NCI-H2029 treated with DMSO at 0.1 percent for 48 hours (cell line): ENCODE measurements around the gene FBN2.

Source experiments
- DNase-seq: peaks from one replicate; lab custom pipeline; 2025; lab: John Stamatoyannopoulos, UW

Gene FBN2

GRCh38 chr5:128538000-128538249, at the start of gene FBN2:
Gene FBN2, minus strand, starts transcription at chr5:128538245. Its CDS starts 642 bp downstream, at chr5:128537603.
- DNase-seq, result no peak

- DNase-seq, result no peak
Observed at GRCh38 chr5:128587275-128587674, 49.2 kb upstream of the FBN2 start.

- no peak for DNase-seq
Observed at GRCh38 chr5:128586848-128587247, 48.8 kb upstream of the FBN2 start.

- DNase-seq, result no peak
Observed at GRCh38 chr5:128579639-128580038, 41.6 kb upstream of the FBN2 start.

GRCh38 chr5:128579093-128579492, 41.0 kb upstream of the FBN2 start:
- DNase-seq, result no peak

- no peak for DNase-seq
Observed at GRCh38 chr5:128574041-128574440, 36.0 kb upstream of the FBN2 start.

GRCh38 chr5:128572930-128573319, 34.9 kb upstream of the FBN2 start:
- no peak for DNase-seq

- no peak for DNase-seq
Observed at GRCh38 chr5:128572051-128572929, 34.2 kb upstream of the FBN2 start.

GRCh38 chr5:128566178-128566577, 28.1 kb upstream of the FBN2 start:
- DNase-seq, result no peak

GRCh38 chr5:128559300-128560297, 21.6 kb upstream of the FBN2 start:
- no peak for DNase-seq

GRCh38 chr5:128553747-128554146, 15.7 kb upstream of the FBN2 start:
- DNase-seq, result no peak

GRCh38 chr5:128551476-128551875, 13.4 kb upstream of the FBN2 start:
- DNase-seq, result no peak

- no peak for DNase-seq
Observed at GRCh38 chr5:128549496-128549895, 11.5 kb upstream of the FBN2 start.

- no peak for DNase-seq
Observed at GRCh38 chr5:128546658-128547281, 8.7 kb upstream of the FBN2 start.

GRCh38 chr5:128541385-128541784, 3.3 kb upstream of the FBN2 start:
- DNase-seq, result no peak

GRCh38 chr5:128539038-128539429, 989 bp upstream of the FBN2 start:
- DNase-seq, result no peak

GRCh38 chr5:128538250-128539037, 399 bp upstream of the FBN2 start:
- DNase-seq, result no peak

GRCh38 chr5:128537221-128537999, 635 bp downstream of the FBN2 start:
- DNase-seq, result no peak

- no peak for DNase-seq
Observed at GRCh38 chr5:128536254-128537220, 1.5 kb downstream of the FBN2 start.

GRCh38 chr5:128535251-128535650, 2.8 kb downstream of the FBN2 start:
- no peak for DNase-seq
